Measurements from ENCODE around the gene FAM98B. TPM values are rescaled to one million over a fixed set of nuclear protein-coding genes. Genes with fewer than 3 reads are reported as not detected.

FAM98B gene
- total and polyA plus RNA-seq, 2 donors (not counting 1 experiment from before 2014, with no cell fraction given) = 4.8 to 9.0 TPM

- Histone ChIP-seq H3K9me3 (ENCODE audit: control insufficient read depth, insufficient read depth, low read depth, low read length) (no peaks in the 10 kb centered on the region), H3K4me2 (ENCODE audit: extremely low read depth, insufficient read depth, low read length) (no peak overlapping the region), H3K79me2 (ENCODE audit: control insufficient read depth, insufficient read depth, low read length) (no peaks in the 10 kb centered on the region), H3K27me3 (ENCODE audit: control insufficient read depth, insufficient read depth, low read length) (no peaks in the 10 kb centered on the region), H3K27ac (ENCODE audit: insufficient read depth, low read length) (no peak overlapping the region), H3K9ac (ENCODE audit: insufficient read depth, low read length) (no peak overlapping the region), H2AFZ (ENCODE audit: low read length) (no peak overlapping the region), H3K4me1 (ENCODE audit: control insufficient read depth, extremely low read depth, insufficient read depth, low read length) (peaks cover 2% of the 10 kb centered on the region), H3K36me3 (ENCODE audit: control insufficient read depth, insufficient read depth, low read length) (no peaks in the 10 kb centered on the region), H4K20me1 (ENCODE audit: control insufficient read depth, extremely low read depth, insufficient read depth, low read length) (no peaks in the 10 kb centered on the region), H3K4me3 (replicated peaks in 1 of 4; ENCODE audit: control extremely low read depth in 1 of 4, insufficient read depth in 1 of 4, low read depth in 3 of 4, low read length in 4 of 4) (no peak overlapping the region)
- no peak for DNase-seq (ENCODE audit: low read depth in 2 of 2)
- TF ChIP-seq, protein P1, sequence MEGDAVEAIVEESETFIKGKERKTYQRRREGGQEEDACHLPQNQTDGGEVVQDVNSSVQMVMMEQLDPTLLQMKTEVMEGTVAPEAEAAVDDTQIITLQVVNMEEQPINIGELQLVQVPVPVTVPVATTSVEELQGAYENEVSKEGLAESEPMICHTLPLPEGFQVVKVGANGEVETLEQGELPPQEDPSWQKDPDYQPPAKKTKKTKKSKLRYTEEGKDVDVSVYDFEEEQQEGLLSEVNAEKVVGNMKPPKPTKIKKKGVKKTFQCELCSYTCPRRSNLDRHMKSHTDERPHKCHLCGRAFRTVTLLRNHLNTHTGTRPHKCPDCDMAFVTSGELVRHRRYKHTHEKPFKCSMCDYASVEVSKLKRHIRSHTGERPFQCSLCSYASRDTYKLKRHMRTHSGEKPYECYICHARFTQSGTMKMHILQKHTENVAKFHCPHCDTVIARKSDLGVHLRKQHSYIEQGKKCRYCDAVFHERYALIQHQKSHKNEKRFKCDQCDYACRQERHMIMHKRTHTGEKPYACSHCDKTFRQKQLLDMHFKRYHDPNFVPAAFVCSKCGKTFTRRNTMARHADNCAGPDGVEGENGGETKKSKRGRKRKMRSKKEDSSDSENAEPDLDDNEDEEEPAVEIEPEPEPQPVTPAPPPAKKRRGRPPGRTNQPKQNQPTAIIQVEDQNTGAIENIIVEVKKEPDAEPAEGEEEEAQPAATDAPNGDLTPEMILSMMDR (conservative IDR thresholded peaks at IDR 0.05 in 1 of 2, IDR thresholded peaks at IDR 0.05 in 1 of 2; ENCODE audit: low read depth in 1 of 2, low read length in 2 of 2) = no peak
- TF ChIP-seq EZH2 (IDR thresholded peaks at IDR 0.05; ENCODE audit: low read length, missing control alignments) = no peak
Measured at GRCh38 chr15:38530113-38530512, 76.2 kb downstream of the FAM98B start.

GRCh38 chr15:38531509-38531908, 77.6 kb downstream of the FAM98B start:
- Histone ChIP-seq H3K4me1 (ENCODE audit: control insufficient read depth, extremely low read depth, insufficient read depth, low read length) (peaks cover 2% of the 10 kb centered on the region), H3K36me3 (ENCODE audit: control insufficient read depth, insufficient read depth, low read length) (no peaks in the 10 kb centered on the region), H3K4me2 (ENCODE audit: extremely low read depth, insufficient read depth, low read length) (no peak overlapping the region), H3K4me3 (replicated peaks in 1 of 4; ENCODE audit: control extremely low read depth in 1 of 4, insufficient read depth in 1 of 4, low read depth in 3 of 4, low read length in 4 of 4) (no peak overlapping the region), H4K20me1 (ENCODE audit: control insufficient read depth, extremely low read depth, insufficient read depth, low read length) (no peaks in the 10 kb centered on the region), H3K9ac (ENCODE audit: insufficient read depth, low read length) (no peak overlapping the region), H3K27me3 (ENCODE audit: control insufficient read depth, insufficient read depth, low read length) (no peaks in the 10 kb centered on the region), H3K79me2 (ENCODE audit: control insufficient read depth, insufficient read depth, low read length) (no peaks in the 10 kb centered on the region), H3K9me3 (ENCODE audit: control insufficient read depth, insufficient read depth, low read depth, low read length) (no peaks in the 10 kb centered on the region), H3K27ac (ENCODE audit: insufficient read depth, low read length) (no peak overlapping the region), H2AFZ (ENCODE audit: low read length) (no peak overlapping the region)
- TF ChIP-seq EZH2 (IDR thresholded peaks at IDR 0.05; ENCODE audit: low read length, missing control alignments) = no peak
- TF ChIP-seq, protein P1 (conservative IDR thresholded peaks at IDR 0.05 in 1 of 2, IDR thresholded peaks at IDR 0.05 in 1 of 2; ENCODE audit: low read depth in 1 of 2, low read length in 2 of 2) = no peak
- peak; percentile 10 to 78 for DNase-seq (ENCODE audit: low read depth in 2 of 2)

DNA sequence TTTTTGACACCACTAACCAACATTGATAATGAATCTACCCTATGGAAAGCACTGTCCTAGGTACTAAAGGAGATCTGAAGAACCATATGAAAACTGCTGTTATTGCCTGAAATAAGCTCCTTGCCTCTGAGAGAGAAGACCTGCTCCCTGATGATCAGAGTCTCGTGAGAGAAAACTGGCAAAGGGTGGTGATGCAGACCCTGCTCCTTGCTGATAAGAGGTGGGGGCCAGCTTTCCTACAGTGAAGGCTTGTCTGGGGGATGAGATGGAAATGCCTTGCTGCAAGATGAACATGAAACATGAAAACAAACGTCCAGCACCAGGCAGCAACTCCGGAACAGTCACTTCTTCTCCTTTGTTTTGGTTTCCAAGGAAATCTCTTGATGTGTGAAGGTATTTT, 78.8 kb downstream of the FAM98B start:
- TF ChIP-seq, protein P1 (conservative IDR thresholded peaks at IDR 0.05 in 1 of 2, IDR thresholded peaks at IDR 0.05 in 1 of 2; ENCODE audit: low read depth in 1 of 2, low read length in 2 of 2) = no peak
- no peak for TF ChIP-seq EZH2 (IDR thresholded peaks at IDR 0.05; ENCODE audit: low read length, missing control alignments)
- Histone ChIP-seq H4K20me1 (ENCODE audit: control insufficient read depth, extremely low read depth, insufficient read depth, low read length) (no peaks in the 10 kb centered on the region), H3K4me1 (ENCODE audit: control insufficient read depth, extremely low read depth, insufficient read depth, low read length) (peaks cover 2% of the 10 kb centered on the region), H3K4me2 (ENCODE audit: extremely low read depth, insufficient read depth, low read length) (no peak overlapping the region), H3K27me3 (ENCODE audit: control insufficient read depth, insufficient read depth, low read length) (no peaks in the 10 kb centered on the region), H2AFZ (ENCODE audit: low read length) (no peak overlapping the region), H3K9ac (ENCODE audit: insufficient read depth, low read length) (no peak overlapping the region), H3K4me3 (replicated peaks in 1 of 4; ENCODE audit: control extremely low read depth in 1 of 4, insufficient read depth in 1 of 4, low read depth in 3 of 4, low read length in 4 of 4) (no peak overlapping the region), H3K27ac (ENCODE audit: insufficient read depth, low read length) (no peak overlapping the region), H3K9me3 (ENCODE audit: control insufficient read depth, insufficient read depth, low read depth, low read length) (no peaks in the 10 kb centered on the region), H3K79me2 (ENCODE audit: control insufficient read depth, insufficient read depth, low read length) (no peaks in the 10 kb centered on the region), H3K36me3 (ENCODE audit: control insufficient read depth, insufficient read depth, low read length) (no peaks in the 10 kb centered on the region)
- DNase-seq (ENCODE audit: low read depth in 2 of 2) = no peak

Measured in fibroblast of lung (primary cell).